ENCODE measurements around the gene ZSWIM6. TPM values are rescaled to one million over a fixed set of nuclear protein-coding genes. Genes with fewer than 3 reads are reported as not detected.

The ZSWIM6 gene
- total RNA-seq, 2 donors from 2014 or later: 10.6 to 18.8 TPM

DNA sequence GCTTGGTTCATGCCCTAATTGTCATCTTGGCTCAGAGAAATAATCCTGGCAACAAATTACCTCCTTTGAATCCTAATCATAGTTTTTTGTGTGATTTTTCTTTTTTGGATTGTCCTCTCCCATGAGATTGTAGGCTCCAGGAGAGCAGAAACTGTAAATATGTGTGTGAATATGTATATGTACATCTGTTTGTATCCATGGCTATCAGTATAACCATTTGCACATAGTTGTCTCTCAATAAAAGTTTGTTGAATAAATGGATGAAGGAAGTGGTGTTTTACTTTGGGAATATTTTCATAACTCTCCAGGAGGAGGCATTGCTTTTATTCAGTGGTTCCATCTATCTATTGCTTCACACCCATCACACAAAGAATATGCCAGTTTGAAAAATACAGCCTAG, 20.1 kb downstream of the ZSWIM6 start:
- DNase-seq (ENCODE audit: low spot score): no peak
- Histone ChIP-seq H3K27me3 (replicated peaks; ENCODE audit: insufficient read depth) (no peaks in the 10 kb centered on the region), H3K27ac (no peak overlapping the region), H3K36me3 (no peaks in the 10 kb centered on the region), H3K4me3 (no peak overlapping the region), H3K4me1 (ENCODE audit: control insufficient read depth in 1 of 2, low read depth in 2 of 2) (peaks cover 14 to 29% of the 10 kb centered on the region in 2 donors), H3K9me3 (no peaks in the 10 kb centered on the region)
- TF ChIP-seq, protein P1, sequence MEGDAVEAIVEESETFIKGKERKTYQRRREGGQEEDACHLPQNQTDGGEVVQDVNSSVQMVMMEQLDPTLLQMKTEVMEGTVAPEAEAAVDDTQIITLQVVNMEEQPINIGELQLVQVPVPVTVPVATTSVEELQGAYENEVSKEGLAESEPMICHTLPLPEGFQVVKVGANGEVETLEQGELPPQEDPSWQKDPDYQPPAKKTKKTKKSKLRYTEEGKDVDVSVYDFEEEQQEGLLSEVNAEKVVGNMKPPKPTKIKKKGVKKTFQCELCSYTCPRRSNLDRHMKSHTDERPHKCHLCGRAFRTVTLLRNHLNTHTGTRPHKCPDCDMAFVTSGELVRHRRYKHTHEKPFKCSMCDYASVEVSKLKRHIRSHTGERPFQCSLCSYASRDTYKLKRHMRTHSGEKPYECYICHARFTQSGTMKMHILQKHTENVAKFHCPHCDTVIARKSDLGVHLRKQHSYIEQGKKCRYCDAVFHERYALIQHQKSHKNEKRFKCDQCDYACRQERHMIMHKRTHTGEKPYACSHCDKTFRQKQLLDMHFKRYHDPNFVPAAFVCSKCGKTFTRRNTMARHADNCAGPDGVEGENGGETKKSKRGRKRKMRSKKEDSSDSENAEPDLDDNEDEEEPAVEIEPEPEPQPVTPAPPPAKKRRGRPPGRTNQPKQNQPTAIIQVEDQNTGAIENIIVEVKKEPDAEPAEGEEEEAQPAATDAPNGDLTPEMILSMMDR (IDR thresholded peaks at IDR 0.05): no peak
- ATAC-seq (ENCODE audit: insufficient number of reproducible peaks, low FRiP score, low read depth): no peak

GRCh38 chr5:61352612-61353156, 20.6 kb downstream of the ZSWIM6 start:
- TF ChIP-seq, protein P1 (IDR thresholded peaks at IDR 0.05): no peak
- ATAC-seq (ENCODE audit: insufficient number of reproducible peaks, low FRiP score, low read depth) (no peak), DNase-seq (ENCODE audit: low spot score) (no peak)
- Histone ChIP-seq H3K36me3 (no peaks in the 10 kb centered on the region), H3K27me3 (replicated peaks; ENCODE audit: insufficient read depth) (no peaks in the 10 kb centered on the region), H3K4me1 (ENCODE audit: control insufficient read depth in 1 of 2, low read depth in 2 of 2) (peaks cover 14 to 29% of the 10 kb centered on the region in 2 donors), H3K27ac (no peak overlapping the region), H3K4me3 (no peak overlapping the region), H3K9me3 (no peaks in the 10 kb centered on the region)

DNA sequence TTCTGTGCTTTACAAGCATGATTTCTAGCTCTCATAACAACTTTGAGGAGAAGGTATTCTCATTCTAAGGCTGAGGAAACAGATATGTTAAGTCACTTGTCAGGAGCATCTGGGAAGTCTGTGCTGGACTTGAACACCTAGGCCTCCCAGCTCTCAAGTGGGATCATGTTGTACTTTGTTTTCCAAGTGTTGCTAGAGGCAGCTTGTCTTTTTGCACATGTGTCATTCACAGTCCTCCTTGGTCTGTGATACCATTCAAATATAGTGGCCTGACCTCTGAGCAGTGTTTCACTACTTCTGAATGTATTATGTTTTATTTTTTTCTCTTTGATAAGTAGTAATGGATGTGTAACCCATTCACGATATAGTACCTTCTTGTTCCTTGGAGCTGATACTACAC, 21.2 kb downstream of the ZSWIM6 start:
- H3K27me3 ChIP-seq (replicated peaks; ENCODE audit: insufficient read depth): no peaks in the 10 kb centered on the region
- TF ChIP-seq, protein P1 (IDR thresholded peaks at IDR 0.05): no peak
- ATAC-seq (ENCODE audit: insufficient number of reproducible peaks, low FRiP score, low read depth) (no peak), DNase-seq (ENCODE audit: low spot score) (no peak)
- no peaks in the 10 kb centered on the region for H3K9me3 ChIP-seq
- H3K27ac ChIP-seq: no peak overlapping the region
- peaks cover 14 to 29% of the 10 kb centered on the region in 2 donors for H3K4me1 ChIP-seq (ENCODE audit: control insufficient read depth in 1 of 2, low read depth in 2 of 2)
- no peak overlapping the region for H3K4me3 ChIP-seq
- no peaks in the 10 kb centered on the region for H3K36me3 ChIP-seq

DNA sequence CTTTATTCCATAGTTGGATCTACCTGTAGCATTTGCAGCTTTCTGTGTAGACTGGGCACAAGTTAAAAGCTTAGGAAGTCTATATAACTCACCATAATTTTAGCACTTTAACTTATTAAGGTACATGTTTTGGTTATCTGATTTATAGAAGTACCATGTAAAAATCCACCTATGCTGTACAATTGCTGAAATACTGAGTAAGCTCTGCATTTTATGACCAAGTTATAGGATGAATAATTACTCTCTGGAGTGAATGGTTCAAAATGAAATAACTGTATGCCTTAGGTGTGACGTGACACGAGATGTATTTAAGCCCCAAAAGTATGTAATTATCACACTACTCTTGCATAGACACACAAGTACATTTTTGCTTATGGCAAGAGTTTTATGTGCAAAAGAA, 22.1 kb downstream of the ZSWIM6 start:
- H3K4me1 ChIP-seq (ENCODE audit: control insufficient read depth in 1 of 2, low read depth in 2 of 2): peaks cover 14 to 25% of the 10 kb centered on the region in 2 donors
- TF ChIP-seq, protein P1 (IDR thresholded peaks at IDR 0.05): no peak
- DNase-seq (ENCODE audit: low spot score) (no peak), ATAC-seq (ENCODE audit: insufficient number of reproducible peaks, low FRiP score, low read depth) (no peak)
- no peaks in the 10 kb centered on the region for H3K27me3 ChIP-seq (replicated peaks; ENCODE audit: insufficient read depth)
- H3K9me3 ChIP-seq: no peaks in the 10 kb centered on the region
- H3K36me3 ChIP-seq: no peaks in the 10 kb centered on the region
- H3K4me3 ChIP-seq: no peak overlapping the region
- no peak overlapping the region for H3K27ac ChIP-seq

DNA sequence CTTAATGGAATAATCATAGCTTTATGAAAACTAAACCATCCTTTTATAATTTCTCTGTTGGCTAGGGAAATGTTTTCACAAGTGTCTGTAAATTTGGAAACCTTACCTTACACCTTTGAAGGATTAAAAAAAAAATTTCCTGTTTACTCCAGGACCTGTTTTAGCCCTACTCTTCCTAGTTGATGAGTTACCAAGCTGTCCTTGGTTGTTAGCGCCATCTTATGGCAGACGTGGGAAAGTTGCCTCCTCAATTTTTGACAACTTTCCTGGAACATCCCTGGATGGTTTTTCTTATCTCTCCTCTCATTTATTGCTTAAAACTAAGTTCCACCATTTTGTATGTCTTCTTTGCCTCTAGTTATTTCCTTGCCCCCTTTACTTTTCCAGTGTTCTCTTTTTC, 25.7 kb downstream of the ZSWIM6 start:
- no peaks in the 10 kb centered on the region for H3K9me3 ChIP-seq
- H3K27ac ChIP-seq: no peak overlapping the region
- peaks cover 21 to 23% of the 10 kb centered on the region in 2 donors for H3K4me1 ChIP-seq (ENCODE audit: control insufficient read depth in 1 of 2, low read depth in 2 of 2)
- H3K36me3 ChIP-seq: no peaks in the 10 kb centered on the region
- no peak for DNase-seq (ENCODE audit: low spot score)
- ATAC-seq (ENCODE audit: insufficient number of reproducible peaks, low FRiP score, low read depth): no peak
- no peak overlapping the region for H3K4me3 ChIP-seq
- TF ChIP-seq, protein P1 (IDR thresholded peaks at IDR 0.05): no peak
- H3K27me3 ChIP-seq (replicated peaks; ENCODE audit: insufficient read depth): no peaks in the 10 kb centered on the region

Measured in thoracic aorta (tissue), 2 donors.